ENCODE data around the gene SFXN4. TPM values are rescaled to one million over a fixed set of nuclear protein-coding genes. Genes with fewer than 3 reads are reported as not detected.

The SFXN4 gene
- total and polyA plus RNA-seq, 2 of the 13 experiments (the other 11 are each of a cell fraction or from before 2014, with no cell fraction given): 47.7 to 64.9 TPM

GRCh38 chr10:119103903-119104653, 61.4 kb downstream of the SFXN4 start, which contains the start of gene DENND10 (continued):
- peak; percentile 24; the same call in 1 of the 2 replicates for TF ChIP-seq TBX2 (CRISPR knock-in tag; IDR thresholded peaks at IDR 0.05; ENCODE audit: borderline replicate concordance)
- TF ChIP-seq, protein P1, sequence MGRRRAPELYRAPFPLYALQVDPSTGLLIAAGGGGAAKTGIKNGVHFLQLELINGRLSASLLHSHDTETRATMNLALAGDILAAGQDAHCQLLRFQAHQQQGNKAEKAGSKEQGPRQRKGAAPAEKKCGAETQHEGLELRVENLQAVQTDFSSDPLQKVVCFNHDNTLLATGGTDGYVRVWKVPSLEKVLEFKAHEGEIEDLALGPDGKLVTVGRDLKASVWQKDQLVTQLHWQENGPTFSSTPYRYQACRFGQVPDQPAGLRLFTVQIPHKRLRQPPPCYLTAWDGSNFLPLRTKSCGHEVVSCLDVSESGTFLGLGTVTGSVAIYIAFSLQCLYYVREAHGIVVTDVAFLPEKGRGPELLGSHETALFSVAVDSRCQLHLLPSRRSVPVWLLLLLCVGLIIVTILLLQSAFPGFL (CRISPR knock-in tag; IDR thresholded peaks at IDR 0.05): no peak
- TF ChIP-seq, protein P2, sequence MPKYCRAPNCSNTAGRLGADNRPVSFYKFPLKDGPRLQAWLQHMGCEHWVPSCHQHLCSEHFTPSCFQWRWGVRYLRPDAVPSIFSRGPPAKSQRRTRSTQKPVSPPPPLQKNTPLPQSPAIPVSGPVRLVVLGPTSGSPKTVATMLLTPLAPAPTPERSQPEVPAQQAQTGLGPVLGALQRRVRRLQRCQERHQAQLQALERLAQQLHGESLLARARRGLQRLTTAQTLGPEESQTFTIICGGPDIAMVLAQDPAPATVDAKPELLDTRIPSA (CRISPR knock-in tag; IDR thresholded peaks at IDR 0.05; ENCODE audit: borderline replicate concordance): no peak; the same call in 1 of the 2 replicates
- 0 out of 2 replicates have a peak, but pooled peaks have one; percentile 15 for TF ChIP-seq FOXK1 (CRISPR knock-in tag; IDR thresholded peaks at IDR 0.05; ENCODE audit: borderline replicate concordance, low read depth)
- TF ChIP-seq ZNF713 (CRISPR knock-in tag; IDR thresholded peaks at IDR 0.05): no peak
- no peak for TF ChIP-seq RBAK (CRISPR knock-in tag; IDR thresholded peaks at IDR 0.05)
- TF ChIP-seq NR2F6 (IDR thresholded peaks at IDR 0.05): no peak
- TF ChIP-seq NR2F6 (CRISPR knock-in tag; IDR thresholded peaks at IDR 0.05): 0 out of 2 replicates have a peak, but pooled peaks have one; percentile 11
- peak; percentile 45; the same call in 1 of the 2 replicates for TF ChIP-seq RFXAP (CRISPR knock-in tag; IDR thresholded peaks at IDR 0.05; ENCODE audit: borderline replicate concordance)
- 0 out of 2 replicates have a peak, but pooled peaks have one; percentile 37 for TF ChIP-seq ARNT2 (CRISPR knock-in tag; IDR thresholded peaks at IDR 0.05; ENCODE audit: low read depth)
- TF ChIP-seq, protein P3, sequence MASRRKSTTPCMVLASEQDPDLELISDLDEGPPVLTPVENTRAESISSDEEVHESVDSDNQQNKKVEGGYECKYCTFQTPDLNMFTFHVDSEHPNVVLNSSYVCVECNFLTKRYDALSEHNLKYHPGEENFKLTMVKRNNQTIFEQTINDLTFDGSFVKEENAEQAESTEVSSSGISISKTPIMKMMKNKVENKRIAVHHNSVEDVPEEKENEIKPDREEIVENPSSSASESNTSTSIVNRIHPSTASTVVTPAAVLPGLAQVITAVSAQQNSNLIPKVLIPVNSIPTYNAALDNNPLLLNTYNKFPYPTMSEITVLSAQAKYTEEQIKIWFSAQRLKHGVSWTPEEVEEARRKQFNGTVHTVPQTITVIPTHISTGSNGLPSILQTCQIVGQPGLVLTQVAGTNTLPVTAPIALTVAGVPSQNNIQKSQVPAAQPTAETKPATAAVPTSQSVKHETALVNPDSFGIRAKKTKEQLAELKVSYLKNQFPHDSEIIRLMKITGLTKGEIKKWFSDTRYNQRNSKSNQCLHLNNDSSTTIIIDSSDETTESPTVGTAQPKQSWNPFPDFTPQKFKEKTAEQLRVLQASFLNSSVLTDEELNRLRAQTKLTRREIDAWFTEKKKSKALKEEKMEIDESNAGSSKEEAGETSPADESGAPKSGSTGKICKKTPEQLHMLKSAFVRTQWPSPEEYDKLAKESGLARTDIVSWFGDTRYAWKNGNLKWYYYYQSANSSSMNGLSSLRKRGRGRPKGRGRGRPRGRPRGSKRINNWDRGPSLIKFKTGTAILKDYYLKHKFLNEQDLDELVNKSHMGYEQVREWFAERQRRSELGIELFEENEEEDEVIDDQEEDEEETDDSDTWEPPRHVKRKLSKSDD (CRISPR knock-in tag; IDR thresholded peaks at IDR 0.05; ENCODE audit: low read depth): no peak
- TF ChIP-seq CHD4 (IDR thresholded peaks at IDR 0.05; ENCODE audit: borderline replicate concordance, low read length): no peak
- TF ChIP-seq NFE2L1 (CRISPR knock-in tag; IDR thresholded peaks at IDR 0.05; ENCODE audit: borderline replicate concordance): no peak
- no peak; the same call in 1 of the 2 replicates for TF ChIP-seq ZNF558 (CRISPR knock-in tag; IDR thresholded peaks at IDR 0.05; ENCODE audit: borderline replicate concordance)
- no peak for TF ChIP-seq ZFYVE20 (CRISPR knock-in tag; IDR thresholded peaks at IDR 0.05; ENCODE audit: borderline replicate concordance, low read depth)
- TF ChIP-seq, protein P4, sequence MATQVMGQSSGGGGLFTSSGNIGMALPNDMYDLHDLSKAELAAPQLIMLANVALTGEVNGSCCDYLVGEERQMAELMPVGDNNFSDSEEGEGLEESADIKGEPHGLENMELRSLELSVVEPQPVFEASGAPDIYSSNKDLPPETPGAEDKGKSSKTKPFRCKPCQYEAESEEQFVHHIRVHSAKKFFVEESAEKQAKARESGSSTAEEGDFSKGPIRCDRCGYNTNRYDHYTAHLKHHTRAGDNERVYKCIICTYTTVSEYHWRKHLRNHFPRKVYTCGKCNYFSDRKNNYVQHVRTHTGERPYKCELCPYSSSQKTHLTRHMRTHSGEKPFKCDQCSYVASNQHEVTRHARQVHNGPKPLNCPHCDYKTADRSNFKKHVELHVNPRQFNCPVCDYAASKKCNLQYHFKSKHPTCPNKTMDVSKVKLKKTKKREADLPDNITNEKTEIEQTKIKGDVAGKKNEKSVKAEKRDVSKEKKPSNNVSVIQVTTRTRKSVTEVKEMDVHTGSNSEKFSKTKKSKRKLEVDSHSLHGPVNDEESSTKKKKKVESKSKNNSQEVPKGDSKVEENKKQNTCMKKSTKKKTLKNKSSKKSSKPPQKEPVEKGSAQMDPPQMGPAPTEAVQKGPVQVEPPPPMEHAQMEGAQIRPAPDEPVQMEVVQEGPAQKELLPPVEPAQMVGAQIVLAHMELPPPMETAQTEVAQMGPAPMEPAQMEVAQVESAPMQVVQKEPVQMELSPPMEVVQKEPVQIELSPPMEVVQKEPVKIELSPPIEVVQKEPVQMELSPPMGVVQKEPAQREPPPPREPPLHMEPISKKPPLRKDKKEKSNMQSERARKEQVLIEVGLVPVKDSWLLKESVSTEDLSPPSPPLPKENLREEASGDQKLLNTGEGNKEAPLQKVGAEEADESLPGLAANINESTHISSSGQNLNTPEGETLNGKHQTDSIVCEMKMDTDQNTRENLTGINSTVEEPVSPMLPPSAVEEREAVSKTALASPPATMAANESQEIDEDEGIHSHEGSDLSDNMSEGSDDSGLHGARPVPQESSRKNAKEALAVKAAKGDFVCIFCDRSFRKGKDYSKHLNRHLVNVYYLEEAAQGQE (IDR thresholded peaks at IDR 0.05; ENCODE audit: borderline replicate concordance in 1 of 2, low read depth in 1 of 2, low read length in 2 of 2): peak in 1 of 2 experiments; percentile 29; a peak in 2 of 4 replicates
- TF ChIP-seq BHLHE40 (IDR thresholded peaks at IDR 0.05; ENCODE audit: low read length): no peak
